ENCODE measurements around the gene USP12. TPM values are rescaled to one million over a fixed set of nuclear protein-coding genes. Genes with fewer than 3 reads are reported as not detected.

USP12 gene
- total RNA-seq, 1 experiment from 2014 or later: 26.1 TPM

- no peak for TF ChIP-seq ZNF532 (CRISPR knock-in tag; IDR thresholded peaks at IDR 0.05; ENCODE audit: borderline replicate concordance)
These were observed 23.5 kb upstream of the USP12 start (continued) for GRCh38 chr13:27194895-27195764.

GRCh38 chr13:27194209-27194608 is 22.6 kb upstream of the USP12 start:
- H3K4me1 Mint-ChIP-seq: peaks cover 17% of the 10 kb centered on the region
- no peaks in the 10 kb centered on the region for H3K9me3 Mint-ChIP-seq
- H3K27ac Mint-ChIP-seq: no peak overlapping the region
- TF ChIP-seq ZSCAN18 (CRISPR knock-in tag; IDR thresholded peaks at IDR 0.05) (no peak), GTF2I (CRISPR knock-in tag; conservative IDR thresholded peaks at IDR 0.05) (no peak), PREB (CRISPR knock-in tag; IDR thresholded peaks at IDR 0.05; ENCODE audit: borderline replicate concordance) (no peak), GABPB1 (CRISPR knock-in tag; IDR thresholded peaks at IDR 0.05) (no peak), ERG (CRISPR knock-in tag; IDR thresholded peaks at IDR 0.05) (no peak), FOXK1 (CRISPR knock-in tag; IDR thresholded peaks at IDR 0.05) (no peak), PRDM15 (CRISPR knock-in tag; IDR thresholded peaks at IDR 0.05) (no peak), USF1 (CRISPR knock-in tag; IDR thresholded peaks at IDR 0.05) (no peak), TEAD4 (CRISPR knock-in tag; IDR thresholded peaks at IDR 0.05) (no peak), ZNF232 (CRISPR knock-in tag; IDR thresholded peaks at IDR 0.05) (no peak), ESRRA (CRISPR knock-in tag; IDR thresholded peaks at IDR 0.05; ENCODE audit: borderline replicate concordance) (no peak), GRHL2 (CRISPR knock-in tag; IDR thresholded peaks at IDR 0.05; ENCODE audit: insufficient replicate concordance, severe bottlenecking) (no peak), EMX1 (CRISPR knock-in tag; IDR thresholded peaks at IDR 0.05) (no peak), FOXP1 (CRISPR knock-in tag; IDR thresholded peaks at IDR 0.05; ENCODE audit: borderline replicate concordance) (no peak), ZBTB21 (CRISPR knock-in tag; IDR thresholded peaks at IDR 0.05; ENCODE audit: borderline replicate concordance) (no peak)
- no peak for DNase-seq (ENCODE audit: low spot score)
- no peak overlapping the region for H3K4me3 Mint-ChIP-seq
- no peaks in the 10 kb centered on the region for H3K36me3 Mint-ChIP-seq
- no peaks in the 10 kb centered on the region for H3K27me3 Mint-ChIP-seq (ENCODE audit: low read depth)
- CTCF ChIA-PET: no interaction called here
- no peak for ATAC-seq
- POLR2A ChIA-PET: no interaction called here
